ENCODE measurements around the gene GFRA3.
"Not testable (repeated sequence)": the region's sequence is repeated elsewhere in the genome, so short reads cannot be mapped to it uniquely, and the experiment has no call there.

Gene GFRA3

DNA sequence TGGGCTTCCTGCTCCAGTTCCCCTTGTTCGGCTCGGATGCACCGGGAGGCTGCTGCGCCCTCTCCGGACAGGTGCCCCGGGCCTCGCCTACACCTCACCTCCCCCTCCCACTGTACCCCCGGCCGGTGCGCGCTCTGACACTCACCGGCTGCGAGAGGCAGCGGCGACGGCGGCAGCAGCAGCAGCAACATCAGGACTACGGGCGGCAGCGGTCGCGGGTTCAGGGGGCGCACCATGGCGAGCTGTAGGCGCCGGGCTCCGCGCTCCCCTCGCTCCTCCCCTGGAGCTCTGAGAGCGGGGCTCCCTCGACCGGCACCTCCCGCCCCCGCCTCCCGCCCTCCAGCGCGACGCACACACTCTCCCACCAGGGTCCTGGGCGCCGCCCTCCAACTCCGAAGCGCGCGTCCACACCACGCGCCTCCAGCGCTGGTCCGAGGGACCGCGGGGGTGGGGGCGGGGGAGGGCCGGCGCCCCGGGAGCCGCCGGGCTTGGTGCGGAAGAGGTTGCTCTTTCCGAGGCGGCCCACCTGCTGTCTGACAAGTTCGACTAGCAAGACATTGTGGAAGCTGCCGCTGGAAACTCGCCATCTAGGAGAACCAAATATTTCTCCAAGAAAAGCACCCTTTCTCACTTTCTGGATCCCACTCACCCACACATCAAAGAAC lies at the start of gene GFRA3:
Gene GFRA3, minus strand, starts transcription at position 433 of the 665 bp plus-strand sequence. Its CDS starts 197 bp downstream, at position 236.
- Histone ChIP-seq H3K4me3 (IDR thresholded peaks at IDR 0.05; ENCODE audit: insufficient read depth, low read depth, low read length) (no peak within 1 kb of the TSS), H4K20me1 (ENCODE audit: insufficient read depth) (no peaks in the 10 kb centered on the region), H3K36me3 (ENCODE audit: insufficient read depth) (no peaks in the 10 kb centered on the region), H3K79me2 (ENCODE audit: insufficient read depth, low read depth) (no peaks in the 10 kb centered on the region), H3K27ac (no peak within 1 kb of the TSS), H2AFZ (ENCODE audit: low read depth) (no peak within 1 kb of the TSS), H3K27me3 (ENCODE audit: insufficient read depth, low read depth) (no peaks in the 10 kb centered on the region), H3K4me1 (ENCODE audit: low read depth, poor library complexity, severe bottlenecking) (no peaks in the 10 kb centered on the region), H3K4me2 (no peak within 1 kb of the TSS), H3K9ac (no peak within 1 kb of the TSS)
- TF ChIP-seq CTCF (conservative IDR thresholded peaks at IDR 0.05; ENCODE audit: low read depth, low read length): no peak

DNA sequence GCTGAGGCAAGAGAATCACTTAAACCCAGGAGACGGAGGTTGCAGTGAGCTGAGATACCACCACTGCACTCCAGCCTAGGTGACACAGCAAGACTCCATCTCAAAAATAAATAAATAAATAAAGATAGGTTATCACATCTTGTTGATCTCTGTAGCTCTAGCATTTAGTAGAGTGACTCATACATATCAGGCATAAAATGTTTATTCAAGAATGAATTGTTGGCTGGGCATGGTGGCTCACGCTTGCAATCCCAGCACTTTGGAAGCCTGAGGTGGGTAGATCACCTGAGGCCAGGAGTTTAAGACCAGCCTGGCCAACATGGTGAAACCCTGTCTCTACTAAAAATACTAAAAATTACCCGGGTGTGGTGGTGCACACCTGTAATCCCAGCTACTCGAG lies 43.8 kb upstream of the GFRA3 start:
- not testable (repeated sequence) for H3K27me3 ChIP-seq (ENCODE audit: insufficient read depth, low read depth); H4K20me1 ChIP-seq (ENCODE audit: insufficient read depth); H3K4me1 ChIP-seq (ENCODE audit: low read depth, poor library complexity, severe bottlenecking); H2AFZ ChIP-seq (ENCODE audit: low read depth); H3K9ac ChIP-seq; H3K36me3 ChIP-seq (ENCODE audit: insufficient read depth); H3K4me2 ChIP-seq; H3K27ac ChIP-seq; H3K4me3 ChIP-seq (IDR thresholded peaks at IDR 0.05; ENCODE audit: insufficient read depth, low read depth, low read length); H3K79me2 ChIP-seq (ENCODE audit: insufficient read depth, low read depth)

GRCh38 chr5:138316355-138316754 lies 41.9 kb upstream of the GFRA3 start:
- H3K9ac ChIP-seq: no peak overlapping the region
- no peak for TF ChIP-seq CTCF (conservative IDR thresholded peaks at IDR 0.05; ENCODE audit: low read depth, low read length)
- H3K4me3 ChIP-seq (IDR thresholded peaks at IDR 0.05; ENCODE audit: insufficient read depth, low read depth, low read length): no peak overlapping the region
- no peak overlapping the region for H3K27ac ChIP-seq
- no peaks in the 10 kb centered on the region for H4K20me1 ChIP-seq (ENCODE audit: insufficient read depth)
- no peaks in the 10 kb centered on the region for H3K79me2 ChIP-seq (ENCODE audit: insufficient read depth, low read depth)
- H3K27me3 ChIP-seq (ENCODE audit: insufficient read depth, low read depth): no peaks in the 10 kb centered on the region
- H3K4me2 ChIP-seq: no peak overlapping the region
- no peaks in the 10 kb centered on the region for H3K4me1 ChIP-seq (ENCODE audit: low read depth, poor library complexity, severe bottlenecking)
- no peaks in the 10 kb centered on the region for H3K36me3 ChIP-seq (ENCODE audit: insufficient read depth)
- no peak overlapping the region for H2AFZ ChIP-seq (ENCODE audit: low read depth)

DNA sequence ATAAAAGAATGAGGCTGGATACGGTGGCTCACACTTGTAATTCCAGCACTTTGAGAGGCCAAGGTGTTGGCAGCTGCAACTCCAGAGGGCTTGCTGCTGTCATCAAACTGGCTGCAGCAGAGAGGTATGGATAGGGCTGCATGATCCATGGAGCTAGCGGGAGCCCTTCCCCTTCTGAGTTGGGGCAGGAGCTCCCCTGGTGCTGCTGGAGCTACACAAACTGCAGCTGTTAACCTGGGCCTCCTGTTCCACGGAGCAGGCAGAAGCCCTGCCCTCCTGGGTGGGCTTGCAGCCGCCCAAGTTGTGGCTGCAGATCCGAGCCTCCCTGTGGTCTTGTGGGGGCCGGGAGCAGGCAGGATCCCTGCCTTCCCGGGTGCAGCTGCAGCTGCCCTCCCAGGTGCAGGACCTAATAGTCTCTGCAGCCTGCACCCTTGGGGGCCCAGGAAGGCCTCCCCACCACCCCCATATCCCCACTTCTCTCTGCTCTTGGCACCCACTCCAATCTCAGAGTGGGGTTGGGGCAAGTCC lies 41.4 kb upstream of the GFRA3 start:
- no peaks in the 10 kb centered on the region for H4K20me1 ChIP-seq (ENCODE audit: insufficient read depth)
- no peaks in the 10 kb centered on the region for H3K4me1 ChIP-seq (ENCODE audit: low read depth, poor library complexity, severe bottlenecking)
- H3K27ac ChIP-seq: no peak overlapping the region
- H3K27me3 ChIP-seq (ENCODE audit: insufficient read depth, low read depth): no peaks in the 10 kb centered on the region
- H3K79me2 ChIP-seq (ENCODE audit: insufficient read depth, low read depth): no peaks in the 10 kb centered on the region
- no peak overlapping the region for H2AFZ ChIP-seq (ENCODE audit: low read depth)
- TF ChIP-seq CTCF (conservative IDR thresholded peaks at IDR 0.05; ENCODE audit: low read depth, low read length): no peak
- no peak overlapping the region for H3K4me3 ChIP-seq (IDR thresholded peaks at IDR 0.05; ENCODE audit: insufficient read depth, low read depth, low read length)
- H3K4me2 ChIP-seq: no peak overlapping the region
- no peaks in the 10 kb centered on the region for H3K36me3 ChIP-seq (ENCODE audit: insufficient read depth)
- no peak overlapping the region for H3K9ac ChIP-seq

DNA sequence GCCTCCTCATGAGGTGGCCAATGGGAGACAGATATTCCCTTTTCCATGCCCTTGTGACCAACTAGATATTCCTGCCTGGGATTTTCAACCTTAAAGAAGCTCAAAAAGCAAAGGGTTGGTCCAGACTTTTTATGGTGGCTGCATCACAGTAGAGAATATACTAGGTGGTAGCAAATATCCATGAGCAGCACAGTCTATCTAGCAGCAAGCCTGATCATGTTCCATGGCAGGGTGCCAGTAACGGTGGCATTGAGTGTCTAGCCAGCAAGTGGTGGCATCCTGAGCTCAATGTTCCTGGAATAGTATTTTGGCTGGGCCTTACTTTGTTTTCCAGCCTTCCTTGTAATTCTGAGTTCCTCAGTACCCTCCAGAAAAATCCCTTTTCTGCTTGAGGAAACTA lies 31.4 kb upstream of the GFRA3 start:
- H2AFZ ChIP-seq (ENCODE audit: low read depth): no peak overlapping the region
- TF ChIP-seq CTCF (conservative IDR thresholded peaks at IDR 0.05; ENCODE audit: low read depth, low read length): no peak
- no peak overlapping the region for H3K9ac ChIP-seq
- no peak overlapping the region for H3K27ac ChIP-seq
- no peaks in the 10 kb centered on the region for H3K4me1 ChIP-seq (ENCODE audit: low read depth, poor library complexity, severe bottlenecking)
- H3K4me3 ChIP-seq (IDR thresholded peaks at IDR 0.05; ENCODE audit: insufficient read depth, low read depth, low read length): no peak overlapping the region
- H3K4me2 ChIP-seq: no peak overlapping the region
- no peaks in the 10 kb centered on the region for H3K36me3 ChIP-seq (ENCODE audit: insufficient read depth)
- no peaks in the 10 kb centered on the region for H3K27me3 ChIP-seq (ENCODE audit: insufficient read depth, low read depth)
- no peaks in the 10 kb centered on the region for H4K20me1 ChIP-seq (ENCODE audit: insufficient read depth)
- H3K79me2 ChIP-seq (ENCODE audit: insufficient read depth, low read depth): no peaks in the 10 kb centered on the region
